Right atrium auricular region (tissue), 2 donors: ENCODE results near the gene GTSF1L. TPM values are rescaled to one million over a fixed set of nuclear protein-coding genes. Genes with fewer than 3 reads are reported as not detected.

Experiments used
- DNase-seq: peaks from one replicate; pipeline ENCODE4 v3.0.0-alpha.2; 2019; ENCODE audit warnings: low spot score
- H3K27ac ChIP-seq, 2 donors: fragments of 200-600 bp; sonication (generic); 1 replicate in 1 of 2; 2 replicates in 1 of 2; pipeline ENCODE4 v1.5.1; 2016 to 2019
- H3K27me3 ChIP-seq, 2 donors: fragments of 200-600 bp; sonication (generic); one replicate each; pipeline versions ENCODE4 v1.5.1 to v1.6.0; 2017 to 2019
- H3K36me3 ChIP-seq: fragments of 200-600 bp; sonication (generic); one replicate; pipeline ENCODE4 v1.5.1; 2016
- H3K4me1 ChIP-seq, 2 donors: fragments of 200-600 bp; sonication (generic); one replicate each; pipeline versions ENCODE4 v1.5.1 to v1.6.0; 2017 to 2019
- H3K4me3 ChIP-seq, 2 donors: fragments of 200-600 bp; sonication (generic); 1 replicate in 1 of 2; 2 replicates in 1 of 2; pipeline ENCODE4 v1.5.1; 2017 to 2019; ENCODE audit warnings: mild to moderate bottlenecking in 1 of 2, moderate library complexity in 1 of 2
- H3K9me3 ChIP-seq, 2 donors: fragments of 200-600 bp; sonication (generic); one replicate each; pipeline ENCODE4 v1.5.1; 2019
- total RNA-seq, 2 donors: library from RNA; depleted of rRNA; stranded (reverse); fragments of >200 nt; gene quantifications; one replicate each; pipeline ENCODE4 v1.1.0, GENCODE V29; 2016
- TF ChIP-seq, protein P1 (sequence below), 2 donors: fragments of 200-600 bp; sonication (generic); IDR thresholded peaks; one replicate each; pipeline ENCODE4 v1.5.1; 2019; ENCODE audit warnings: antibody characterized with exemption in 2 of 2

The GTSF1L gene
- total RNA-seq = not detected

DNA sequence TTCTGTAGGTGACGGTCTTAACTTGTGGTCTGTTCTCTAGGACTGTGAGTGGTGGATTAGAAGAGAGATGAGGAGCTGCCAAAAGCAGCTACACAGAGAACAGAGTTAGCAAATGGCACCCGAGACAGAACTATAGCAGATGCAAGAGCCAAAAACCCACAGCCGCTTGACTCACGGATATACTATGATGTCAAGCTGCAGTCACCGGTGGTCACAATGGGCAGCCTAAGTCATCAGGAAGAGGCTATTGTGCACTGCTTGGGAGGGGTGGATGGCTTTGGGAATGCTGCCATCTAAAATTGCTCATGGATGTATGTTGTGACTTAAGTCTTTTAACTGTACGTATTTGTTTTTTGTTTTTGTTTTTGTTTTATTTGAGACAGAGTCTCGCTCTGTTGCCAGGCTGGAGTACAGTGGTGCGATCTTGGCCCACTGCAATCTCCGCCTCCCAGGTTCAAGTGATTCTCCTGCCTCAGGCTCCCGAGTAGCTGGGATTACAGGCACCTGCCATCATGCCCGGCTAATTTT lies at the start of gene GTSF1L:
Gene GTSF1L (minus strand): TSS at position 192 of the 528 bp plus-strand sequence. CDS start 308 bp downstream, outside the sequence.
- H3K27ac ChIP-seq = no peak within 1 kb of the TSS
- DNase-seq = no peak
- TF ChIP-seq, protein P1, sequence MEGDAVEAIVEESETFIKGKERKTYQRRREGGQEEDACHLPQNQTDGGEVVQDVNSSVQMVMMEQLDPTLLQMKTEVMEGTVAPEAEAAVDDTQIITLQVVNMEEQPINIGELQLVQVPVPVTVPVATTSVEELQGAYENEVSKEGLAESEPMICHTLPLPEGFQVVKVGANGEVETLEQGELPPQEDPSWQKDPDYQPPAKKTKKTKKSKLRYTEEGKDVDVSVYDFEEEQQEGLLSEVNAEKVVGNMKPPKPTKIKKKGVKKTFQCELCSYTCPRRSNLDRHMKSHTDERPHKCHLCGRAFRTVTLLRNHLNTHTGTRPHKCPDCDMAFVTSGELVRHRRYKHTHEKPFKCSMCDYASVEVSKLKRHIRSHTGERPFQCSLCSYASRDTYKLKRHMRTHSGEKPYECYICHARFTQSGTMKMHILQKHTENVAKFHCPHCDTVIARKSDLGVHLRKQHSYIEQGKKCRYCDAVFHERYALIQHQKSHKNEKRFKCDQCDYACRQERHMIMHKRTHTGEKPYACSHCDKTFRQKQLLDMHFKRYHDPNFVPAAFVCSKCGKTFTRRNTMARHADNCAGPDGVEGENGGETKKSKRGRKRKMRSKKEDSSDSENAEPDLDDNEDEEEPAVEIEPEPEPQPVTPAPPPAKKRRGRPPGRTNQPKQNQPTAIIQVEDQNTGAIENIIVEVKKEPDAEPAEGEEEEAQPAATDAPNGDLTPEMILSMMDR (IDR thresholded peaks at IDR 0.05) = no peak

DNA sequence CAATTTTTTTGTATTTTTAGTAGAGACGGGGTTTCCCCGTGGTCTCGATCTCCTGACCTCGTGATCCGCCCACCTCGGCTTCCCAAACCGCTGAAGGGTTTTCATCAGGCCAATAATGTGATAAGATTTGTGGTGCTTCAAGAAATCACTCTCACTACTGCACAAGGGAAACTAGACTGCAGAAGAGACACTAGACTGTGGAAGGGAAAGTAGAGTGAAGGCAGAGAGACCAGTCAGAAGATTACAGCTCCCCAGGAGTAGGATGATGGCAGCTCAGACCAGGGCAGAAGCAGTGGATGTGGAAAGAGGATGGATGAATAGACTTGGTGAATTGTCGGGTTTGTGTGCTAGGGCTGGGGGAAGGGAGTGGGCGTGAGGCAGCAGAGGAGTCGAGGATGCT lies 48.0 kb upstream of the GTSF1L start:
- Histone ChIP-seq H3K4me3 (no peak overlapping the region), H3K4me1 (no peaks in the 10 kb centered on the region), H3K27ac (no peak overlapping the region), H3K27me3 (no peaks in the 10 kb centered on the region), H3K36me3 (no peaks in the 10 kb centered on the region), H3K9me3 (peaks cover 0 to 15% of the 10 kb centered on the region in 2 donors)
- TF ChIP-seq, protein P1 (IDR thresholded peaks at IDR 0.05) = no peak
- no peak for DNase-seq

More for the DNA sequence above, at the start of gene GTSF1L:
- Histone ChIP-seq H3K4me3 (no peak within 1 kb of the TSS), H3K27me3 (no peaks in the 10 kb centered on the region), H3K36me3 (no peaks in the 10 kb centered on the region), H3K9me3 (no peaks in the 10 kb centered on the region), H3K4me1 (no peaks in the 10 kb centered on the region)

DNA sequence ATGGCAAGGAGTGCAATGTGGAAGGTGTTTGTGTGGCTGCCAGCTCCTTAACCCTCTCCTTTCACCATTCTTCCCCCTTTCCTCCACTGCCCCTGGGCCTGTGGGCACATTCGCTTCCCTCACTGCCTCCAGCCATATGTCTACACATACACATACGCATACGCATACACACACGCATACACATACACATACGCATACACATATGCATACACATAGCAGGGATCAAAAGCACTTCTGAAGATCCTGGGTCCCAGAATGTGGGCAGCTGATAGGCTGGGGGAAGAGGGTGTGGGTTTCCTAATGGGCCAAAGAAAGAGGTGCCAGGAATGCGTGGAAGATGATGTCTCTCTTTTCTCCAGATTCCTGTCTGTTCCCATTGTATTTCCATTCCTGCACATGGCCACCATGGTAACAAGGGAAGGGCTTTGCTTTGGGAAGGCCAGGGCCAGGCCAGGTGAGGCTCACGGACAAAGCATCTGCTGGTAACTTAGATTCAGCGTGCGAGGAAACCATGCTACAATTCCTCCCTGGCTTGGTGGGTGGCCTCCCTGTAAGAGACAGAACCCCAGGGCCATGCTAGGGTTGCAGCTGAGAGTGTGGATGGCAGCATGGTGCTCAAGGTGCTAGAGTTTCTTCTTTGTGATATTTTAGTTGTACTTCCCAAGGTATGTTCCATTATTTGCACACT lies 44.8 kb upstream of the GTSF1L start:
- TF ChIP-seq, protein P1 (IDR thresholded peaks at IDR 0.05) = no peak

DNA sequence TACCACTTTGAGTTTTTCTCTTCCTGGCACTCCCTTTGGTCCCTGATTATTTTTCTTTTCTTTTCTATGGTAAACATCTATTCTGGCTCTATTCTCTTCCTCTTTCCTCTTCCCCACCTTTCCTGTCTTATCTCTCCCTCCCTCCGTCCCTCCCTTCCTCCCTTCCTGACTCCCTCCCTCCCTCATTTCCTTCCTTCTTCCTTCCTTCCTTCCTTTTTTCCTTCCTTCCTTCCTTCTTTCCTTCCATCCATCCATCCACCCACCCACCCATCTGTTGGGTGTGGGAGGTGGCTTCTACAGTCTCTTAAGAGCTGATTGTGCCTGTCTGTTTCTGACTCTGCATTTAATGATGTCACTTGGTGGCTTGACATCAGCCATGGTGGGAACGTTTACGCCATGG lies 43.5 kb upstream of the GTSF1L start:
- Histone ChIP-seq H3K27ac (no peak overlapping the region), H3K9me3 (no peaks in the 10 kb centered on the region), H3K4me3 (no peak overlapping the region), H3K27me3 (no peaks in the 10 kb centered on the region), H3K36me3 (no peaks in the 10 kb centered on the region), H3K4me1 (peaks cover 0 to 9% of the 10 kb centered on the region in 2 donors)
- TF ChIP-seq, protein P1 (IDR thresholded peaks at IDR 0.05) = no peak
- no peak for DNase-seq

More for the DNA sequence above, 44.8 kb upstream of the GTSF1L start:
- H3K4me3 ChIP-seq = no peak overlapping the region
- no peaks in the 10 kb centered on the region for H3K27me3 ChIP-seq
- H3K27ac ChIP-seq = no peak overlapping the region
- H3K36me3 ChIP-seq = no peaks in the 10 kb centered on the region
- DNase-seq = no peak
- H3K9me3 ChIP-seq = no peaks in the 10 kb centered on the region
- H3K4me1 ChIP-seq = peaks cover 0 to 4% of the 10 kb centered on the region in 2 donors

DNA sequence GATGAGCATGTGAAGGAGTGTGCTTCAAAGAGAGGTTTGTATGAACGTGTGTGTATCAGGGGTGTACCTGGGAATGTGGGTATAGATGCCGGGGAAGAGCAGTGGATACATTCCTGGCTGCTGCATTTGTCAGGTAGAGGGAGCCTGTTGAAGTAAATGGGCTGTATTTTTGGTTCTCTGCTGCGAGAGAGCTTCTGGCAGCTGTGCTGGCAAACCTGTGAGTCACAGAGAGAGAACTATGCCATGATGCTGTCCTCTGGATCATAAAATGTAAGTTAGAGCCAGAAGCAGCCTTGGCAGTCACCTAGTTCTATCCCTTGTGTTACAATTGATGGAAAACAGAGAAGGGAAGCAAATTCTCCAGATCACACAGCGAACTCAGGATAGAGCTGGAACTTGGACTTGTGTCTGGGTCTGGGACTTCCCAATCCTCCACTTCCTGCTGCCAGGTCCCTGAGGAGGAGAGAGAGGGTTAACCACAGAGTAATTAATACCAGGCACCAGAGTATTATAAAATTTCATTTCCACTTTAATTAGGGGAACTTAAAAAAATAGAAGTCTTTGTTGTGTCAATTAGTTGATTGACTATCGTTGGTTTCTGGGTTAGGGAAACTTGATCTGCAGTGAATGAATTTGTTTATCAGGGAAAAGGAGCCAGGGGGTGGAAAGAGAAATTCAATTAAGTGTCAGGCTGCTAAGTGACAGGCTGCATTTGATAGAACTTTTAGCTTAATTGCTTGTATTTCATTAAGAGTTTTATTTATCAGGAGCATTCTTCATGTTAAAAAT lies 41.1 kb upstream of the GTSF1L start:
- TF ChIP-seq, protein P1 (IDR thresholded peaks at IDR 0.05) = no peak
- no peak for DNase-seq
- Histone ChIP-seq H3K9me3 (no peaks in the 10 kb centered on the region), H3K27ac (no peak overlapping the region), H3K4me3 (no peak overlapping the region), H3K36me3 (no peaks in the 10 kb centered on the region), H3K4me1 (peaks cover 0 to 9% of the 10 kb centered on the region in 2 donors), H3K27me3 (no peaks in the 10 kb centered on the region)
